HepG2 (cell line): ENCODE data around the gene FAM131A. TPM values are rescaled to one million over a fixed set of nuclear protein-coding genes. Genes with fewer than 3 reads are reported as not detected.

Source experiments
- AFF4 ChIP-seq: sonication (generic); formaldehyde crosslinking; IDR thresholded peaks from 2 replicates; pipeline ENCODE4 v1.4.0; 2020; ENCODE audit warnings: missing genetic modification reagents
- AKAP8 ChIP-seq: sonication (generic); formaldehyde crosslinking; IDR thresholded peaks from 2 replicates; pipeline ENCODE4 v1.5.1; 2020; ENCODE audit warnings: mild to moderate bottlenecking, missing genetic modification reagents
- BCL6 ChIP-seq: IDR thresholded peaks from 2 replicates; pipeline ENCODE4 v1.6.1; 2016; ENCODE audit warnings: missing genetic modification reagents, missing compliant biosample characterization
- DRAP1 ChIP-seq: IDR thresholded peaks from 2 replicates; pipeline ENCODE4 v1.6.1; 2016; ENCODE audit warnings: missing genetic modification reagents, missing compliant biosample characterization
- ERF ChIP-seq: IDR thresholded peaks from 2 replicates; pipeline ENCODE4 v1.6.1; 2018; ENCODE audit warnings: missing biosample characterization, missing genetic modification reagents
- HDAC6 ChIP-seq: fragments of 200-600 bp; sonication (generic); IDR thresholded peaks from 2 replicates; pipeline ENCODE4 v1.7.0; 2017; ENCODE audit warnings: mild to moderate bottlenecking, antibody characterized with exemption, low read length, low read depth
- HHEX ChIP-seq: IDR thresholded peaks from 2 replicates; pipeline ENCODE4 v1.6.1; 2016; ENCODE audit warnings: control low read depth
- ISX ChIP-seq: sonication (generic); formaldehyde crosslinking; conservative IDR thresholded peaks from 2 replicates; pipeline ENCODE4 v1.5.0; 2020; ENCODE audit warnings: missing genetic modification reagents
- KLF16 ChIP-seq, 2 experiments: sonication (generic) in 1 of 2; formaldehyde crosslinking in 1 of 2; IDR thresholded peaks; 2 replicates each; pipeline versions ENCODE4 v1.6.1 to v1.8.0; 2016 to 2023; ENCODE audit warnings: missing genetic modification reagents in 2 of 2, missing compliant biosample characterization in 1 of 2
- MAF1 ChIP-seq: sonication (generic); formaldehyde crosslinking; IDR thresholded peaks from 2 replicates; pipeline ENCODE4 v1.5.0; 2020; ENCODE audit warnings: missing genetic modification reagents, borderline replicate concordance
- MAX ChIP-seq: IDR thresholded peaks from 2 replicates; pipeline ENCODE4 v1.6.1; 2012; ENCODE audit warnings: inconsistent platforms
- MED8 ChIP-seq: sonication (generic); formaldehyde crosslinking; IDR thresholded peaks from 2 replicates; pipeline ENCODE4 v1.8.1; 2023; ENCODE audit warnings: mild to moderate bottlenecking, missing genetic modification reagents; ENCODE audit not compliant: insufficient replicate concordance
- MYPOP ChIP-seq: sonication (generic); formaldehyde crosslinking; IDR thresholded peaks from 2 replicates; pipeline ENCODE4 v1.8.1; 2023; ENCODE audit warnings: mild to moderate bottlenecking, moderate library complexity, missing genetic modification reagents
- NFKBIZ ChIP-seq: IDR thresholded peaks from 2 replicates; pipeline ENCODE4 v1.6.1; 2018; ENCODE audit warnings: missing genetic modification reagents, missing compliant biosample characterization
- PCBP2 ChIP-seq: fragments of 200-400 bp; formaldehyde crosslinking; optimal IDR thresholded peaks from 2 replicates; pipeline ENCODE3; 2018; ENCODE audit warnings: low read length, low read depth; ENCODE audit not compliant: poor library complexity, severe bottlenecking
- SP1 ChIP-seq, 2 experiments: fragments of 450-650 bp in 1 of 2; sonication (generic) in 1 of 2; formaldehyde crosslinking in 1 of 2; IDR thresholded peaks; 2 replicates each; pipeline versions ENCODE4 v1.4.0 to v1.6.1; 2016 to 2020; ENCODE audit warnings: missing genetic modification reagents in 1 of 2
- TOE1 ChIP-seq: sonication (generic); formaldehyde crosslinking; IDR thresholded peaks from 2 replicates; pipeline ENCODE4 v1.4.0; 2020; ENCODE audit warnings: mild to moderate bottlenecking, missing genetic modification reagents
- ZBTB43 ChIP-seq: sonication (generic); formaldehyde crosslinking; conservative IDR thresholded peaks from 2 replicates; pipeline ENCODE4 v1.4.0; 2020; ENCODE audit warnings: missing genetic modification reagents
- ZBTB7B ChIP-seq: sonication (generic); formaldehyde crosslinking; IDR thresholded peaks from 2 replicates; pipeline ENCODE4 v1.4.0; 2020; ENCODE audit warnings: missing genetic modification reagents
- ZC3H4 ChIP-seq: sonication (generic); formaldehyde crosslinking; IDR thresholded peaks from 2 replicates; pipeline ENCODE4 v1.4.0; 2020; ENCODE audit warnings: missing genetic modification reagents, borderline replicate concordance
- ZNF101 ChIP-seq: sonication (generic); formaldehyde crosslinking; IDR thresholded peaks from 2 replicates; pipeline ENCODE4 v1.4.0; 2020; ENCODE audit warnings: mild to moderate bottlenecking, low read depth, missing genetic modification reagents, borderline replicate concordance
- ZNF143 ChIP-seq: sonication (generic); formaldehyde crosslinking; IDR thresholded peaks from 2 replicates; pipeline ENCODE4 v1.4.0; 2020; ENCODE audit warnings: missing genetic modification reagents
- ZNF773 ChIP-seq: sonication (generic); formaldehyde crosslinking; IDR thresholded peaks from 2 replicates; pipeline ENCODE4 v1.4.0; 2020; ENCODE audit warnings: missing genetic modification reagents, borderline replicate concordance
- polyA plus RNA-seq, 8 experiments: library from polyadenylated mRNA; depleted of rRNA in 3 of 8; stranded (reverse) in 7 of 8; unstranded in 1 of 8; fragments of >200 nt; fragmentation: Illumina TruSeq in 4 of 8; extraction: Trizol in 4 of 8; gene quantifications; 2 replicates each; pipeline versions ENCODE4 v1.2.1 to v1.2.3, GENCODE V29; 2011 to 2016; ENCODE audit warnings: low read depth in 4 of 8, missing spikeins in 1 of 8, mixed read lengths in 1 of 8; ENCODE audit not compliant: insufficient read depth in 1 of 8
- total RNA-seq, 5 experiments: library from RNA; depleted of rRNA; stranded (reverse); fragments of >200 nt; fragmentation: Illumina TruSeq; extraction: Trizol; gene quantifications; 2 replicates each; pipeline ENCODE4 v1.2.3, GENCODE V29; 2016; ENCODE audit warnings: low read depth in 1 of 5

The FAM131A gene
- total and polyA plus RNA-seq, 2 of the 13 experiments (the other 11 are each of a cell fraction or from before 2014, with no cell fraction given), result 9.2 to 9.3 TPM

- TF ChIP-seq ERF (CRISPR knock-in tag) (peak; percentile 68; the same call in 1 of the 2 replicates), HDAC6 (no peak), PCBP2 (no peak), MAF1 (0 out of 2 replicates have a peak, but pooled peaks have one; percentile 38), ZC3H4 (CRISPR knock-in tag) (no peak), HHEX (CRISPR knock-in tag) (no peak), AKAP8 (CRISPR knock-in tag) (no peak), ZBTB7B (CRISPR knock-in tag) (peak; percentile 23; the same call in 1 of the 2 replicates), TOE1 (CRISPR knock-in tag) (0 out of 2 replicates have a peak, but pooled peaks have one; percentile 80), SP1 (IDR thresholded peaks at IDR 0.05) (no peak), SP1 (CRISPR knock-in tag; IDR thresholded peaks at IDR 0.05) (peak; percentile 71), MED8 (CRISPR knock-in tag) (peak; percentile 20), ZNF773 (0 out of 2 replicates have a peak, but pooled peaks have one; percentile 48), ZNF101 (CRISPR knock-in tag) (no peak), ZNF143 (CRISPR knock-in tag) (peak; percentile 89), AFF4 (CRISPR knock-in tag) (no peak), BCL6 (CRISPR knock-in tag) (no peak), DRAP1 (CRISPR knock-in tag) (peak; percentile 58; the same call in 1 of the 2 replicates), NFKBIZ (CRISPR knock-in tag) (no peak), KLF16 (CRISPR knock-in tag; IDR thresholded peaks at IDR 0.05) (no peak; a peak in 1 of 4 replicates), MYPOP (CRISPR knock-in tag) (0 out of 2 replicates have a peak, but pooled peaks have one; percentile 33), ISX (CRISPR knock-in tag) (no peak), ZBTB43 (no peak), MAX (peak; percentile 13; the same call in 1 of the 2 replicates)
These were observed 38.5 kb upstream of the FAM131A start, which contains the start of gene PSMD2 (continued) for GRCh38 chr3:184298759-184299487.
